ENCODE results near the gene SHC4. TPM values are rescaled to one million over a fixed set of nuclear protein-coding genes. Genes with fewer than 3 reads are reported as not detected.

The SHC4 gene
- total and polyA plus RNA-seq, 7 donors, result 0.10 to 1.0 (median 0.25) TPM; not detected in 1

GRCh38 chr15:48985516-48985915, 21.8 kb upstream of the SHC4 start:
- TF ChIP-seq, protein P1, sequence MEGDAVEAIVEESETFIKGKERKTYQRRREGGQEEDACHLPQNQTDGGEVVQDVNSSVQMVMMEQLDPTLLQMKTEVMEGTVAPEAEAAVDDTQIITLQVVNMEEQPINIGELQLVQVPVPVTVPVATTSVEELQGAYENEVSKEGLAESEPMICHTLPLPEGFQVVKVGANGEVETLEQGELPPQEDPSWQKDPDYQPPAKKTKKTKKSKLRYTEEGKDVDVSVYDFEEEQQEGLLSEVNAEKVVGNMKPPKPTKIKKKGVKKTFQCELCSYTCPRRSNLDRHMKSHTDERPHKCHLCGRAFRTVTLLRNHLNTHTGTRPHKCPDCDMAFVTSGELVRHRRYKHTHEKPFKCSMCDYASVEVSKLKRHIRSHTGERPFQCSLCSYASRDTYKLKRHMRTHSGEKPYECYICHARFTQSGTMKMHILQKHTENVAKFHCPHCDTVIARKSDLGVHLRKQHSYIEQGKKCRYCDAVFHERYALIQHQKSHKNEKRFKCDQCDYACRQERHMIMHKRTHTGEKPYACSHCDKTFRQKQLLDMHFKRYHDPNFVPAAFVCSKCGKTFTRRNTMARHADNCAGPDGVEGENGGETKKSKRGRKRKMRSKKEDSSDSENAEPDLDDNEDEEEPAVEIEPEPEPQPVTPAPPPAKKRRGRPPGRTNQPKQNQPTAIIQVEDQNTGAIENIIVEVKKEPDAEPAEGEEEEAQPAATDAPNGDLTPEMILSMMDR (IDR thresholded peaks at IDR 0.05), result no peak
- Histone ChIP-seq H3K36me3 (ENCODE audit: insufficient read depth in 1 of 2, low read depth in 1 of 2) (peaks cover 0 to 18% of the 10 kb centered on the region in 2 donors), H3K4me3 (no peak overlapping the region), H3K27ac (no peak overlapping the region), H3K27me3 (ENCODE audit: insufficient read depth in 3 of 3, low read length in 2 of 3) (peaks cover 0 to 3% (median 0%) of the 10 kb centered on the region in 3 donors), H3K4me1 (no peaks in the 10 kb centered on the region), H3K9me3 (no peaks in the 10 kb centered on the region)
- WGBS, 3 donors, result 69 to 86% (median 79%) methylated on average over 3 of the region's 3 CpGs
- DNase-seq (no peak), ATAC-seq (no peak)
- intact Hi-C loops (cut with DNase I), result no loop called here

GRCh38 chr15:48984811-48985352, 21.2 kb upstream of the SHC4 start:
- Histone ChIP-seq H3K4me3 (no peak overlapping the region), H3K27ac (no peak overlapping the region), H3K27me3 (ENCODE audit: insufficient read depth in 3 of 3, low read length in 2 of 3) (peaks cover 0 to 3% (median 0%) of the 10 kb centered on the region in 3 donors), H3K9me3 (no peaks in the 10 kb centered on the region), H3K4me1 (no peaks in the 10 kb centered on the region), H3K36me3 (ENCODE audit: insufficient read depth in 1 of 2, low read depth in 1 of 2) (peaks cover 0 to 13% of the 10 kb centered on the region in 2 donors)
- intact Hi-C loops (cut with DNase I), result no loop called here
- TF ChIP-seq, protein P1 (IDR thresholded peaks at IDR 0.05), result no peak
- ATAC-seq, result no peak
- 30 to 44% (median 33%) methylated on average over 4 of the region's 4 CpGs for WGBS, 3 donors
- DNase-seq, result no peak

- DNase-seq, result no peak
- Histone ChIP-seq H3K36me3 (ENCODE audit: insufficient read depth in 1 of 2, low read depth in 1 of 2) (peaks cover 0 to 6% of the 10 kb centered on the region in 2 donors), H3K27me3 (ENCODE audit: insufficient read depth in 3 of 3, low read length in 2 of 3) (peaks cover 0 to 3% (median 0%) of the 10 kb centered on the region in 3 donors), H3K4me1 (no peaks in the 10 kb centered on the region), H3K9me3 (no peaks in the 10 kb centered on the region), H3K27ac (no peak overlapping the region), H3K4me3 (no peak overlapping the region)
- ATAC-seq, result no peak
- intact Hi-C loops (cut with DNase I), result no loop called here
- TF ChIP-seq, protein P1 (IDR thresholded peaks at IDR 0.05), result no peak
- 67 to 88% (median 75%) methylated on average over 7 of the region's 7 CpGs for WGBS, 3 donors
Observed at GRCh38 chr15:48984021-48984710, 20.4 kb upstream of the SHC4 start.

DNA sequence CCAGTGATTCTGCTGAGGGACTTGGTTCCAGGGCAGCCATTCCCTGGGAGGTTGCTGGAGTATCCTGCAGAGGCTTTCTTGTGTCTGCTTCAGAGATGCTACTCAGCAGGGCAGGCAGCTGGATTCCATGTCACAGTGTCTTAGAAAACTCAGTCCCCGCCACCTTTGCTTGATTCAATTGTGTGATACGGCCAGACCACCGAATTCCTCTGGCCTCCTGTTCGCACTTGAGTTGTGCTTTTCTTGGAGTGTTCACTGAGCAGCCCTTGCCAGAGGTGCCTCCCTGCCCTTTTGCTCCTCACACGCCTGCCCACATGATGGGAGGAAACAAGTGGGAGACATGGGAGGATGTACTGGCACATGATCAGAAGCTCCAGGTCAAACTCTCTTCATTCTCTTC, 19.6 kb upstream of the SHC4 start:
- Histone ChIP-seq H3K27me3 (ENCODE audit: insufficient read depth in 3 of 3, low read length in 2 of 3) (peaks cover 0 to 3% (median 0%) of the 10 kb centered on the region in 3 donors), H3K9me3 (no peaks in the 10 kb centered on the region), H3K27ac (no peak overlapping the region), H3K4me3 (no peak overlapping the region), H3K4me1 (no peaks in the 10 kb centered on the region), H3K36me3 (ENCODE audit: insufficient read depth in 1 of 2, low read depth in 1 of 2) (no peaks in the 10 kb centered on the region)
- ATAC-seq, result no peak
- WGBS, 3 donors, result 71 to 77% (median 76%) methylated on average over 5 of the region's 5 CpGs
- intact Hi-C loops (cut with DNase I), result no loop called here
- no peak for DNase-seq
- TF ChIP-seq, protein P1 (IDR thresholded peaks at IDR 0.05), result no peak

Data from psoas muscle (tissue), 8 donors.